ENCODE results near the gene SHCBP1L.

The SHCBP1L gene

GRCh38 chr1:182952677-182953444, at the start of gene SHCBP1L:
Gene SHCBP1L (minus strand): TSS chr1:182953166. CDS start chr1:182953133, 33 bp downstream.
- DNase-seq = no peak

GRCh38 chr1:183002267-183002666, 49.3 kb upstream of the SHCBP1L start:
- no peak for DNase-seq

- DNase-seq = no peak
Observed at GRCh38 chr1:183000167-183000962, 47.4 kb upstream of the SHCBP1L start.

GRCh38 chr1:182998482-182998881, 45.5 kb upstream of the SHCBP1L start:
- DNase-seq = no peak

GRCh38 chr1:182996816-182997215, 43.9 kb upstream of the SHCBP1L start:
- no peak for DNase-seq

GRCh38 chr1:182995894-182996293, 42.9 kb upstream of the SHCBP1L start:
- DNase-seq = no peak

GRCh38 chr1:182993746-182994145, 40.8 kb upstream of the SHCBP1L start:
- DNase-seq = no peak

- no peak for DNase-seq
Observed at GRCh38 chr1:182990413-182991144, 37.6 kb upstream of the SHCBP1L start.

GRCh38 chr1:182985876-182986275, 32.9 kb upstream of the SHCBP1L start:
- no peak for DNase-seq

GRCh38 chr1:182984621-182985020, 31.7 kb upstream of the SHCBP1L start:
- no peak for DNase-seq

GRCh38 chr1:182984138-182984537, 31.2 kb upstream of the SHCBP1L start:
- DNase-seq = no peak

- no peak for DNase-seq
Observed at GRCh38 chr1:182978151-182978853, 25.3 kb upstream of the SHCBP1L start.

- DNase-seq = no peak
Observed at GRCh38 chr1:182977480-182977879, 24.5 kb upstream of the SHCBP1L start.

GRCh38 chr1:182974506-182975191, 21.7 kb upstream of the SHCBP1L start:
- no peak for DNase-seq

- DNase-seq = no peak
Observed at GRCh38 chr1:182972829-182973228, 19.9 kb upstream of the SHCBP1L start.

GRCh38 chr1:182972231-182972630, 19.3 kb upstream of the SHCBP1L start:
- DNase-seq = no peak

- DNase-seq = no peak
Observed at GRCh38 chr1:182971219-182971618, 18.3 kb upstream of the SHCBP1L start.

GRCh38 chr1:182968836-182969734, 16.1 kb upstream of the SHCBP1L start:
- no peak for DNase-seq

GRCh38 chr1:182968151-182968741, 15.3 kb upstream of the SHCBP1L start:
- no peak for DNase-seq

GRCh38 chr1:182965861-182966260, 12.9 kb upstream of the SHCBP1L start:
- no peak for DNase-seq

GRCh38 chr1:182965096-182965495, 12.1 kb upstream of the SHCBP1L start:
- no peak for DNase-seq

All from T1000 (cell line).